HFFc6 (cell line): Measurements from ENCODE around the gene ATRAID. TPM values are rescaled to one million over a fixed set of nuclear protein-coding genes. Genes with fewer than 3 reads are reported as not detected.

Source experiments
- DNase-seq: peaks from one replicate; pipeline ENCODE4 v3.0.0-alpha.2; 2018
- H3K27ac Mint-ChIP-seq: 2 replicates; pipeline ENCODE4 v1.8.0; 2020; ENCODE audit warnings: mild to moderate bottlenecking, mixed read lengths
- H3K27me3 Mint-ChIP-seq: 2 replicates; pipeline ENCODE4 v1.8.0; 2021; ENCODE audit warnings: mild to moderate bottlenecking, moderate library complexity, mixed read lengths; ENCODE audit not compliant: insufficient read depth
- H3K36me3 Mint-ChIP-seq: 2 replicates; pipeline ENCODE4 v1.8.0; 2021; ENCODE audit warnings: low read depth, mixed read lengths
- H3K4me1 Mint-ChIP-seq: 2 replicates; pipeline ENCODE4 v1.8.0; 2020; ENCODE audit warnings: low read depth, mixed read lengths
- H3K4me3 Mint-ChIP-seq: 2 replicates; pipeline ENCODE4 v1.8.0; 2020; ENCODE audit warnings: mild to moderate bottlenecking, moderate library complexity, mixed read lengths
- H3K9me3 Mint-ChIP-seq: 2 replicates; pipeline ENCODE4 v1.8.0; 2020; ENCODE audit warnings: mild to moderate bottlenecking, mixed read lengths
- CTCF ChIP-seq: fragments of 200-600 bp; sonication (generic); IDR thresholded peaks from 2 replicates; pipeline ENCODE4 v1.5.0; 2021; ENCODE audit warnings: antibody characterized with exemption, mild to moderate bottlenecking
- total RNA-seq, 6 experiments: library from RNA; stranded (reverse); fragmentation: NEBNext Ultra II Directional; extraction: Animal tissue kit (Norgen Biotek cat#: 25700); gene quantifications; 2 replicates in 1 of 6; 3 replicates in 5 of 6; pipeline ENCODE4 v1.2.3, GENCODE V29; 2021

The ATRAID gene
- total RNA-seq, 6 experiments from 2014 or later = 98.8 to 123 (median 116) TPM

GRCh38 chr2:27179344-27180000 is 32.4 kb upstream of the ATRAID start:
- DNase-seq = no peak
- Mint-ChIP-seq H3K4me3 (no peak overlapping the region), H3K36me3 (no peaks in the 10 kb centered on the region), H3K27me3 (peaks cover 10% of the 10 kb centered on the region), H3K9me3 (no peaks in the 10 kb centered on the region), H3K27ac (no peak overlapping the region), H3K4me1 (peaks cover 49% of the 10 kb centered on the region)
- no peak for TF ChIP-seq CTCF

- no peaks in the 10 kb centered on the region for H3K36me3 Mint-ChIP-seq
- no peak for TF ChIP-seq CTCF
- H3K4me3 Mint-ChIP-seq = no peak overlapping the region
- DNase-seq = peak; percentile 16
- peaks cover 7% of the 10 kb centered on the region for H3K27me3 Mint-ChIP-seq
- no peaks in the 10 kb centered on the region for H3K9me3 Mint-ChIP-seq
- peaks cover 64% of the 10 kb centered on the region for H3K4me1 Mint-ChIP-seq
- peak overlapping the region; percentile 27 for H3K27ac Mint-ChIP-seq
Measured at GRCh38 chr2:27182346-27182745, 29.5 kb upstream of the ATRAID start.

- H3K9me3 Mint-ChIP-seq = no peaks in the 10 kb centered on the region
- no peak for DNase-seq
Measured at GRCh38 chr2:27184115-27184514, 27.7 kb upstream of the ATRAID start.

GRCh38 chr2:27185331-27186026 is 26.4 kb upstream of the ATRAID start:
- Mint-ChIP-seq H3K4me3 (peak overlapping the region; percentile 20), H3K27ac (peak overlapping the region; percentile 67), H3K36me3 (no peaks in the 10 kb centered on the region), H3K27me3 (peaks cover 12% of the 10 kb centered on the region), H3K9me3 (no peaks in the 10 kb centered on the region), H3K4me1 (peaks cover 50% of the 10 kb centered on the region)
- TF ChIP-seq CTCF = no peak
- peak; percentile 47 for DNase-seq

More at GRCh38 chr2:27184115-27184514, 27.7 kb upstream of the ATRAID start:
- H3K4me1 Mint-ChIP-seq = peaks cover 64% of the 10 kb centered on the region
- H3K4me3 Mint-ChIP-seq = no peak overlapping the region
- TF ChIP-seq CTCF = no peak
- no peak overlapping the region for H3K27ac Mint-ChIP-seq
- H3K27me3 Mint-ChIP-seq = peaks cover 6% of the 10 kb centered on the region
- no peaks in the 10 kb centered on the region for H3K36me3 Mint-ChIP-seq

- H3K27me3 Mint-ChIP-seq = peaks cover 12% of the 10 kb centered on the region
- TF ChIP-seq CTCF = no peak
Measured at GRCh38 chr2:27186613-27187345, 25.1 kb upstream of the ATRAID start.

More at GRCh38 chr2:27186613-27187345, 25.1 kb upstream of the ATRAID start:
- Mint-ChIP-seq H3K36me3 (no peaks in the 10 kb centered on the region), H3K4me3 (no peak overlapping the region), H3K9me3 (no peaks in the 10 kb centered on the region), H3K27ac (no peak overlapping the region), H3K4me1 (peaks cover 39% of the 10 kb centered on the region)
- no peak for DNase-seq
